Activated B cell treated with CpG ODN at 0.5 μM for 24 hours (primary cell): ENCODE measurements around the gene DDX39B. TPM values are rescaled to one million over a fixed set of nuclear protein-coding genes. Genes with fewer than 3 reads are reported as not detected.
"Not testable (repeated sequence)": the region's sequence is repeated elsewhere in the genome, so short reads cannot be mapped to it uniquely, and the experiment has no call there.

Experiments used
- ATAC-seq: fragments of 200-7000 bp; cut with Tn5 transposase; one replicate; pipeline ENCODE4 v1.10.0; 2021; ENCODE audit warnings: low read depth, mild to moderate bottlenecking, moderate library complexity
- CTCF ChIA-PET: fragments of 350-600 bp; sonication (Branson Sonifier 250); formaldehyde crosslinking; loops from one replicate; lab custom pipeline; 2021; ENCODE audit warnings: antibody characterized with exemption; lab: Charles Lee
- POLR2A ChIA-PET: fragments of 350-600 bp; sonication (Branson Sonifier 250); formaldehyde crosslinking; loops from one replicate; lab custom pipeline; 2021; ENCODE audit warnings: antibody characterized with exemption; lab: Charles Lee
- DNase-seq: peaks from one replicate; pipeline ENCODE4 v3.0.0; 2022
- H3K27ac Mint-ChIP-seq: one replicate; pipeline ENCODE4 v1.8.0; 2020; ENCODE audit warnings: mixed read lengths
- H3K27me3 Mint-ChIP-seq: one replicate; pipeline ENCODE4 v1.8.0; 2021; ENCODE audit warnings: mixed read lengths
- H3K36me3 Mint-ChIP-seq: one replicate; pipeline ENCODE4 v1.8.0; 2021; ENCODE audit warnings: low read depth, mixed read lengths
- H3K4me1 Mint-ChIP-seq: one replicate; pipeline ENCODE4 v1.8.0; 2021; ENCODE audit warnings: mixed read lengths
- H3K4me3 Mint-ChIP-seq: one replicate; pipeline ENCODE4 v1.8.0; 2020; ENCODE audit warnings: mild to moderate bottlenecking, mixed read lengths
- H3K9me3 Mint-ChIP-seq: one replicate; pipeline ENCODE4 v1.8.0; 2020; ENCODE audit warnings: mixed read lengths
- intact Hi-C: fragments of 100-400 bp; cut with micrococcal nuclease; formaldehyde crosslinking; loops from one replicate; pipeline ENCODE4 v1.15.1; 2024
- total RNA-seq: library from RNA; stranded (reverse); gene quantifications from 2 replicates; pipeline ENCODE4 v1.2.3, GENCODE V29; 2022
- TF ChIP-seq, protein P1 (sequence below): fragments of 200-600 bp; IDR thresholded peaks from one replicate; pipeline ENCODE4 v1.8.0; 2022; ENCODE audit warnings: antibody characterized with exemption, mild to moderate bottlenecking

Gene DDX39B
- total RNA-seq, 1 donor from 2014 or later: 484 TPM

GRCh38 chr6:31502586-31502985, 39.2 kb downstream of the DDX39B start:
- CTCF ChIA-PET: no interaction called here
- Mint-ChIP-seq H3K27ac (no peak overlapping the region), H3K4me1 (peaks cover 52% of the 10 kb centered on the region), H3K27me3 (no peaks in the 10 kb centered on the region), H3K36me3 (peaks cover 31% of the 10 kb centered on the region), H3K4me3 (no peak overlapping the region), H3K9me3 (no peaks in the 10 kb centered on the region)
- intact Hi-C loops: no loop called here
- TF ChIP-seq, protein P1, sequence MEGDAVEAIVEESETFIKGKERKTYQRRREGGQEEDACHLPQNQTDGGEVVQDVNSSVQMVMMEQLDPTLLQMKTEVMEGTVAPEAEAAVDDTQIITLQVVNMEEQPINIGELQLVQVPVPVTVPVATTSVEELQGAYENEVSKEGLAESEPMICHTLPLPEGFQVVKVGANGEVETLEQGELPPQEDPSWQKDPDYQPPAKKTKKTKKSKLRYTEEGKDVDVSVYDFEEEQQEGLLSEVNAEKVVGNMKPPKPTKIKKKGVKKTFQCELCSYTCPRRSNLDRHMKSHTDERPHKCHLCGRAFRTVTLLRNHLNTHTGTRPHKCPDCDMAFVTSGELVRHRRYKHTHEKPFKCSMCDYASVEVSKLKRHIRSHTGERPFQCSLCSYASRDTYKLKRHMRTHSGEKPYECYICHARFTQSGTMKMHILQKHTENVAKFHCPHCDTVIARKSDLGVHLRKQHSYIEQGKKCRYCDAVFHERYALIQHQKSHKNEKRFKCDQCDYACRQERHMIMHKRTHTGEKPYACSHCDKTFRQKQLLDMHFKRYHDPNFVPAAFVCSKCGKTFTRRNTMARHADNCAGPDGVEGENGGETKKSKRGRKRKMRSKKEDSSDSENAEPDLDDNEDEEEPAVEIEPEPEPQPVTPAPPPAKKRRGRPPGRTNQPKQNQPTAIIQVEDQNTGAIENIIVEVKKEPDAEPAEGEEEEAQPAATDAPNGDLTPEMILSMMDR: no peak
- no peak for ATAC-seq
- DNase-seq: no peak
- POLR2A ChIA-PET: interaction anchor here (0.7 kb wide), 1 partner anchor 14 kb away, joined by 5 read pairs; no protein-coding TSS in a partner anchor

GRCh38 chr6:31499648-31500047, 42.2 kb downstream of the DDX39B start:
- peaks cover 74% of the 10 kb centered on the region for H3K4me1 Mint-ChIP-seq
- H3K27me3 Mint-ChIP-seq, H3K27ac Mint-ChIP-seq, H3K36me3 Mint-ChIP-seq, H3K9me3 Mint-ChIP-seq, ATAC-seq, CTCF ChIA-PET, DNase-seq: not testable (repeated sequence)
- intact Hi-C loops: loop anchor here (5.0 to 10.0 kb wide), 2 partner anchors 37 to 235 kb away; partner anchors contain the start of gene CLIC1
- POLR2A ChIA-PET: interaction anchor here (0.6 kb wide), 1 partner anchor 67 kb away, joined by 6 read pairs; no protein-coding TSS in a partner anchor
- peak overlapping the region; percentile 88 for H3K4me3 Mint-ChIP-seq

DNA sequence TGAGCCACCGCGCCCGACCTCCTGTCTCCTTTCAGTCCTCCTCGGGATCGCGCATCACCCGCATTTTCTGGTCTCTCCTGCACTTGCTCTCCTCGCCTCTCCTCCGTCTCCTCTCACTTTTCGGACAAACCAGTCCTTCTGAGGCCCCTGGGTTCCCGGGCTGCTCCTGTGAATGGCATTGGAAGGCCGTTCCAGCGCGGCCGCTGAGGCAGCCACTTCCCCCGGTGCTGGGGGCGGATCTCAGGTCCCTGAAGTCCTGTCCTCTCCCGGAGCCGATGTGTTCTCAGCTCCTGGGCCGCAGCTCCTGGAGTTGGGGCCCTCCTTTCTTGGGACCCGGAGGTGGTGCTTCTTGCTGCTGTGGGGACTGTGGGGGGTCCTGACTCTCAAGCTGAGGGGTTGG, 43.1 kb downstream of the DDX39B start:
- H3K4me3 Mint-ChIP-seq: peak overlapping the region; percentile 88
- POLR2A ChIA-PET: interaction anchor here (0.6 to 2.8 kb wide), 11 partner anchors 15 to 1819 kb away, joined by 3 to 41 read pairs (median 5); partner anchors contain the start of genes DDX39B and LTB
- H3K36me3 Mint-ChIP-seq: peaks cover 7% of the 10 kb centered on the region
- H3K9me3 Mint-ChIP-seq: no peaks in the 10 kb centered on the region
- peaks cover 72% of the 10 kb centered on the region for H3K4me1 Mint-ChIP-seq
- no peaks in the 10 kb centered on the region for H3K27me3 Mint-ChIP-seq
- intact Hi-C loops: loop anchor here (5.0 to 10.0 kb wide), 2 partner anchors 36 to 236 kb away; partner anchors contain the start of gene CLIC1
- peak overlapping the region; percentile 66 for H3K27ac Mint-ChIP-seq
- CTCF ChIA-PET: no interaction called here
- DNase-seq (no peak), ATAC-seq (no peak)
- TF ChIP-seq, protein P1: no peak

- Mint-ChIP-seq H3K4me1 (peaks cover 75% of the 10 kb centered on the region), H3K9me3 (no peaks in the 10 kb centered on the region), H3K27ac (peak within 1 kb of the TSS; percentile 89), H3K36me3 (peaks cover 7% of the 10 kb centered on the region), H3K4me3 (peak within 1 kb of the TSS; percentile 88), H3K27me3 (no peaks in the 10 kb centered on the region)
- POLR2A ChIA-PET: interaction anchor here (0.6 to 2.8 kb wide), 17 partner anchors 8 to 339 kb away, joined by 3 to 41 read pairs (median 4); partner anchors contain the start of genes BAG6, DDX39B, LTB and MICA
- intact Hi-C loops: loop anchor here (1.0 to 10.0 kb wide), 3 partner anchors 36 to 237 kb away; partner anchors contain the start of gene CLIC1
- TF ChIP-seq, protein P1: no peak
- ATAC-seq (peak; percentile 77), DNase-seq (peak; percentile 71)
- CTCF ChIA-PET: interaction anchor here (1.1 kb wide), 1 partner anchor 43 kb away, joined by 4 read pairs; no protein-coding TSS in a partner anchor
These were observed 44.0 kb downstream of the DDX39B start, which contains the start of gene MICB for GRCh38 chr6:31497531-31498476. MICB (plus strand) TSS chr6:31498145; CDS start chr6:31498194, 49 bp downstream.

GRCh38 chr6:31496826-31497225, 45.0 kb downstream of the DDX39B start:
- peak overlapping the region; percentile 89 for H3K27ac Mint-ChIP-seq
- not testable (repeated sequence) for ATAC-seq, DNase-seq, H3K9me3 Mint-ChIP-seq, H3K27me3 Mint-ChIP-seq, H3K36me3 Mint-ChIP-seq
- ChIA-PET POLR2A (interaction anchor here (0.5 to 2.8 kb wide), 10 partner anchors 13 to 699 kb away, joined by 3 to 41 read pairs (median 4); partner anchors contain the start of genes DDX39B and MICA), CTCF (interaction anchor here (0.9 to 1.1 kb wide), 2 partner anchors 44 to 94 kb away, joined by 3 to 4 read pairs; no protein-coding TSS in a partner anchor)
- intact Hi-C loops: loop anchor here (1.0 to 10.0 kb wide), 3 partner anchors 35 to 238 kb away; partner anchors contain the start of gene CLIC1
- H3K4me1 Mint-ChIP-seq: peaks cover 73% of the 10 kb centered on the region
- H3K4me3 Mint-ChIP-seq: peak overlapping the region; percentile 88
